ENCODE results near the gene CHST11.

The CHST11 gene

GRCh38 chr12:104413330-104413729, 43.4 kb upstream of the CHST11 start:
- TF ChIP-seq CTCF (IDR thresholded peaks at IDR 0.05; ENCODE audit: low read depth, low read length), result no peak
- no peak overlapping the region for H3K4me3 ChIP-seq (ENCODE audit: low read depth, low read length)

- no peak overlapping the region for H3K4me3 ChIP-seq (ENCODE audit: low read depth, low read length)
- no peak for TF ChIP-seq CTCF (IDR thresholded peaks at IDR 0.05; ENCODE audit: low read depth, low read length)
These were observed 42.0 kb upstream of the CHST11 start for GRCh38 chr12:104414581-104415341.

DNA sequence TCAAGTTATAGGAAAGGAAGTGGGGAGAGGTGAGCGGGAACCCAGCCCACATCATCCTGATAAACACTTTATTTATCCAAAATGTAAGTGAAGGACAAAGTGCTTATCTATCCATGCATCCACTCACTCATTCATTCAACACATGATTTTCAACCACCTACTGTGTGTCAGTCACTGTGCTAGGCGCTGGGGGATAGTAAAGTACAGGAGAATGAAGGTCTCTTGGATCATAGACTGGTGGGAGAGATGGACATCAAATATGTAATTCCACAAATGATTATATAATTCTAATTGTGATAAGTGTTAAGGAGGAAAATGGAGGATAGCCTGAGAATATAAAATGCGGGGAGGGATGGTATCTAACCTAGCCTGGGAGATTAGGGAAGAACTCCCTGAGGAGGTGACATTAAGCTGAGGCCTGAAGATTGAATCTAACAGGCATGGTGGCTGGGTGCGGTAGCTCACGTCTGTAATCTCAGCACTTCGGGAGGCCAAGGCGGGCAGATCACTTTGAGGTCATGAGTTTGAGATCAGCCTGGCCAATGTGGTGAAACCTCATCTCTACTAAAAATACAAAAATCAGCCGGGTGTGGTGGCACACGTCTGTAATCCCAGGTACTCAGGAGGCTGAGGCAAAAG, 41.3 kb upstream of the CHST11 start:
- no peak overlapping the region for H3K4me3 ChIP-seq (ENCODE audit: low read depth, low read length)
- no peak for TF ChIP-seq CTCF (IDR thresholded peaks at IDR 0.05; ENCODE audit: low read depth, low read length)

DNA sequence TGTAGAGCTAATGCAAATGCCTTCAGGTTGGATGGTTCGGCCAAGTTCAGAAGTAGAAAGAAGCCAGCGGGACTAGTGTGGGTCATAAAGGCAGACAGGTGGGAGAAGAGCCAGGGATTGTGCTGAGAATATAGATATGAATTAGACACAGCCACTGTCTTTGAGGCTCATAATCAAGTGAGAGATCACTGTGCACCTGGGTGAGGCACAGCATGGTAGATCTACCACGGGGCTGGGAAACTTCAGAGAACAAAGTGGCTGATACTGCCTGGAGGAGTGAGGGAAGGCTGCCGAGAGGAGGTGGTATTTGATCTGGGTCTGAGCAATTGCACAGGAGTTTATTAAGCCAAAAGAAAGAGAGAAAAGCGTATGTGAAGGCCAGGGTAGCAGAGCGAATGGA, 40.6 kb upstream of the CHST11 start:
- TF ChIP-seq CTCF (IDR thresholded peaks at IDR 0.05; ENCODE audit: low read depth, low read length), result no peak
- no peak overlapping the region for H3K4me3 ChIP-seq (ENCODE audit: low read depth, low read length)

DNA sequence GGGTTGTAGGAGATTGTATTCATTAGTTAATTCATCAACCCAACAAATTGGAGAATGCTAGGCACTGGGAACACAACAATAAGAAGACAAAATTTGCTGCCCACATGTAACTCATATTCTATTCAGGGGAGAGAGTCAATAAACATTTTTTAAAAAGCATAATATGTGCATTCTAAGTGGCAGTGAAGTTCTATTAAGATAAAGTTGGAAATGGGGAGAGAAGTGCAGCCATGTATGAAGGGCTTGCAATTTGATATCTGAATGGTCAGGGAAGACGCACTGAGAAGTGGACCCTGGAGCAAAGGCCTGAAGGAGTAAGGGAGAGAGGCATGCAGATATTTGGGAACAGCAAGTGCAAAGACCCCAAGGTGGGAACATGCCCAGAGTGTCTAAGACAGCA, 40.2 kb upstream of the CHST11 start:
- no peak overlapping the region for H3K4me3 ChIP-seq (ENCODE audit: low read depth, low read length)
- TF ChIP-seq CTCF (IDR thresholded peaks at IDR 0.05; ENCODE audit: low read depth, low read length), result no peak

- H3K4me3 ChIP-seq (ENCODE audit: low read depth, low read length), result no peak overlapping the region
- TF ChIP-seq CTCF (IDR thresholded peaks at IDR 0.05; ENCODE audit: low read depth, low read length), result no peak
These were observed 37.0 kb upstream of the CHST11 start for GRCh38 chr12:104419717-104420116.

DNA sequence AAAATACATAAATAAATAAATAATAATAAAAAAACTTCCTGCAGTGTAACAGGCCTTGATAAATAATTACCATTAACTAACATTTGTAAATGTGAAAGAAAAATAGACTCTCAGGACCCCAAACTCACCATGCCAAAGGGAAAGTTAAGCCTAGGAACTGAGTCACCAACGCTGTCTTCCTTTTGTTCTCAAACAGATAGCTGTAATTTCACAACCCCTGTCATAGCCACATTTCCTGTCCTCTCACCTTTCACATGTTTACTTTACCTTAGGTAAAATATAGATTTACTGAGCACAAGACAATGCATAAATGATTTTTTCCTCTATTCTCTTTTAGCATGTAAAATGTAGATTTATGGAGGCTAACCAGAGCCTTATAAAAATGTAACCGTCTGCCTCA, 35.9 kb upstream of the CHST11 start:
- no peak overlapping the region for H3K4me3 ChIP-seq (ENCODE audit: low read depth, low read length)
- TF ChIP-seq CTCF (IDR thresholded peaks at IDR 0.05; ENCODE audit: low read depth, low read length), result no peak
